ENCODE measurements around the gene RBSN.

GRCh38 chr3:15056676-15057404 lies 42.1 kb downstream of the RBSN start:
- TF ChIP-seq CTCF (IDR thresholded peaks at IDR 0.05; ENCODE audit: low read depth, low read length) (no peak), POLR2A (IDR thresholded peaks at IDR 0.05; ENCODE audit: extremely low read depth, insufficient read length) (no peak), MAX (IDR thresholded peaks at IDR 0.05; ENCODE audit: low read depth, low read length) (no peak), MYC (IDR thresholded peaks at IDR 0.05; ENCODE audit: low read depth, low read length) (no peak)
